GM23338 (cell line): Measurements from ENCODE around the gene STRBP. TPM values are rescaled to one million over a fixed set of nuclear protein-coding genes. Genes with fewer than 3 reads are reported as not detected.

ENCODE experiments used
- ATAC-seq: fragments of 200-7000 bp; cut with Tn5 transposase; 3 replicates; pipeline ENCODE4 v1.9.1; 2020
- DNase-seq: peaks from one replicate; pipeline ENCODE4 v3.0.0-alpha.2; 2015; ENCODE audit warnings: low spot score
- H2AFZ ChIP-seq: fragments of 200-600 bp; sonication (generic); 2 replicates; pipeline ENCODE4 v1.8.0; 2016; ENCODE audit warnings: antibody characterized with exemption, mild to moderate bottlenecking, moderate library complexity
- H3F3A ChIP-seq: fragments of 200-600 bp; sonication (generic); replicated peaks from 2 replicates; pipeline ENCODE4 v1.8.0; 2017; ENCODE audit warnings: antibody characterized with exemption, mixed run types, low read depth
- H3K27ac ChIP-seq: fragments of 200-600 bp; sonication (generic); 2 replicates; pipeline ENCODE4 v1.6.1; 2016; ENCODE audit warnings: low read depth
- H3K27me3 ChIP-seq: fragments of 200-600 bp; sonication (generic); 2 replicates; pipeline ENCODE4 v1.8.0; 2016; ENCODE audit warnings: mild to moderate bottlenecking, mixed run types, moderate library complexity; ENCODE audit not compliant: insufficient read depth
- H3K36me3 ChIP-seq: fragments of 200-600 bp; sonication (generic); 2 replicates; pipeline ENCODE4 v1.8.0; 2016; ENCODE audit warnings: mild to moderate bottlenecking; ENCODE audit not compliant: insufficient read depth
- H3K4me1 ChIP-seq: fragments of 200-600 bp; sonication (generic); 2 replicates; pipeline ENCODE4 v1.8.0; 2016; ENCODE audit warnings: mild to moderate bottlenecking, moderate library complexity; ENCODE audit not compliant: insufficient read depth
- H3K4me2 ChIP-seq: fragments of 200-600 bp; sonication (generic); 2 replicates; pipeline ENCODE4 v1.7.1; 2017; ENCODE audit warnings: mixed run types
- H3K4me3 ChIP-seq: fragments of 200-600 bp; sonication (generic); 2 replicates; pipeline ENCODE4 v1.6.1; 2016; ENCODE audit warnings: mixed run types
- H3K79me2 ChIP-seq: fragments of 200-600 bp; sonication (generic); replicated peaks from 2 replicates; pipeline ENCODE4 v1.8.0; 2017; ENCODE audit warnings: mild to moderate bottlenecking; ENCODE audit not compliant: insufficient read depth
- H3K9me2 ChIP-seq: fragments of 200-600 bp; sonication (generic); 2 replicates; pipeline ENCODE4 v1.8.0; 2017; ENCODE audit not compliant: insufficient read depth
- H4K20me1 ChIP-seq: fragments of 200-600 bp; sonication (generic); replicated peaks from 2 replicates; pipeline ENCODE4 v1.8.0; 2017; ENCODE audit warnings: mild to moderate bottlenecking; ENCODE audit not compliant: insufficient read depth
- H3K27ac Mint-ChIP-seq: 2 replicates; pipeline ENCODE4 v1.8.0; 2020; ENCODE audit warnings: inconsistent platforms, mild to moderate bottlenecking, moderate library complexity, mixed read lengths
- H3K27me3 Mint-ChIP-seq: 3 replicates; pipeline ENCODE4 v1.8.0; 2022; ENCODE audit warnings: low read depth, mild to moderate bottlenecking, moderate library complexity, mixed read lengths, inconsistent platforms; ENCODE audit not compliant: insufficient read depth, poor library complexity
- H3K36me3 Mint-ChIP-seq: 3 replicates; pipeline ENCODE4 v1.8.0; 2021; ENCODE audit warnings: low read depth, mild to moderate bottlenecking, inconsistent platforms, moderate library complexity, mixed read lengths
- H3K4me1 Mint-ChIP-seq: 3 replicates; pipeline ENCODE4 v1.8.0; 2020; ENCODE audit warnings: mild to moderate bottlenecking, inconsistent platforms, mixed read lengths
- H3K4me3 Mint-ChIP-seq: 3 replicates; pipeline ENCODE4 v1.8.0; 2021; ENCODE audit warnings: moderate library complexity, mild to moderate bottlenecking, inconsistent platforms, mixed read lengths
- H3K9me3 Mint-ChIP-seq: 3 replicates; pipeline ENCODE4 v1.8.0; 2020; ENCODE audit warnings: moderate library complexity, mild to moderate bottlenecking, inconsistent platforms, mixed read lengths
- JUNB ChIP-seq: IDR thresholded peaks from one replicate; pipeline ENCODE4 v1.6.1; 2016; ENCODE audit warnings: antibody characterized with exemption; ENCODE audit not compliant: unreplicated experiment
- NANOG ChIP-seq: IDR thresholded peaks from 2 replicates; pipeline ENCODE4 v1.6.1; 2016; ENCODE audit warnings: antibody characterized with exemption, borderline replicate concordance
- REST ChIP-seq: IDR thresholded peaks from one replicate; pipeline ENCODE4 v1.6.1; 2018; ENCODE audit warnings: antibody characterized with exemption; ENCODE audit not compliant: unreplicated experiment
- ZNF462 ChIP-seq: fragments of 250-450 bp; sonication (Bioruptor Pico); IDR thresholded peaks from 2 replicates; pipeline ENCODE4 v1.5.0; 2020; ENCODE audit warnings: mild to moderate bottlenecking, moderate library complexity
- polyA plus RNA-seq: library from polyadenylated mRNA; unstranded; fragments of >200 nt; fragmentation: Nextera tagmentation; extraction: Ambion mirVana; gene quantifications from 2 replicates; pipeline ENCODE4 v1.2.1, GENCODE V29; 2016
- total RNA-seq: library from RNA; depleted of rRNA; stranded (reverse); fragments of >200 nt; shearing (Covaris generic); gene quantifications from 2 replicates; pipeline ENCODE4 v1.2.3, GENCODE V29; 2014

The STRBP gene
- total and polyA plus RNA-seq, 2 experiments from 2014 or later: 80.5 to 116 TPM

GRCh38 chr9:123084256-123084655, 184.1 kb downstream of the STRBP start (continued):
- TF ChIP-seq REST: no peak
- no peak for TF ChIP-seq JUNB
- no peak for TF ChIP-seq ZNF462

DNA sequence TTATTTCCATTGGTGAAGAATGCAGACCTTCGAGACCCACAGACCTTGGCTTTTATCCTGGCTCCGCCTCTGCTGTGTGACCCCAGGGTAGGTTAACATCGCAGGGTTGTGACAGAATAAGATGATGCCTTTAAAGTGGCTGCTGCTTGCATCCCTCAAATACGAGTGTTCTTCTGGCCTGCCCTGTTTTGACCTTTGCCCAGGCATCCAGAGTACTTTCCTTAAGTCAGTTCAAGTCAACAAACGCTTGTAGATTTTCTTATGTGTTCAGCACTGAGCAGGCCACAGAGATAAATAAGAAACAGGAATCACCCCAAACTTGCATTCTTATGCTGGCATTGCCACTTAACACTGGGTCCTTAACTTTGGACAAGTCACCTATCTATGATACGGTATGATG, 184.7 kb downstream of the STRBP start:
- no peak overlapping the region for H3K27ac Mint-ChIP-seq
- Histone ChIP-seq H3K9me2 (no peaks in the 10 kb centered on the region), H3K4me2 (no peak overlapping the region), H3K27me3 (no peaks in the 10 kb centered on the region), H4K20me1 (no peaks in the 10 kb centered on the region; the same call in 1 of the 2 replicates), H3K27ac (no peak overlapping the region), H3K4me1 (peaks cover 17% of the 10 kb centered on the region), H2AFZ (no peak overlapping the region), H3F3A (no peaks in the 10 kb centered on the region), H3K4me3 (no peak overlapping the region), H3K79me2 (no peaks in the 10 kb centered on the region), H3K36me3 (peaks cover 4% of the 10 kb centered on the region)
- H3K36me3 Mint-ChIP-seq: peaks cover 46% of the 10 kb centered on the region
- no peak overlapping the region for H3K4me3 Mint-ChIP-seq
- DNase-seq (no peak), ATAC-seq (no peak)
- H3K4me1 Mint-ChIP-seq: peaks cover 26% of the 10 kb centered on the region
- no peaks in the 10 kb centered on the region for H3K9me3 Mint-ChIP-seq
- H3K27me3 Mint-ChIP-seq: peaks cover 2% of the 10 kb centered on the region
- no peak for TF ChIP-seq NANOG
